Measurements from ENCODE around the gene CEL. TPM values are rescaled to one million over a fixed set of nuclear protein-coding genes. Genes with fewer than 3 reads are reported as not detected.
A peak's percentile ranks its signal among the peaks of the same experiment; 100 is the strongest.
"Not testable (repeated sequence)": the region's sequence is repeated elsewhere in the genome, so short reads cannot be mapped to it uniquely, and the experiment has no call there.

CEL gene
- total RNA-seq, 2 experiments from 2014 or later, result 1.4 to 2.3 TPM

GRCh38 chr9:133061019-133061763 is 590 bp upstream of the CEL start:
- not testable (repeated sequence) for H3K27me3 Mint-ChIP-seq; H3K36me3 Mint-ChIP-seq; DNase-seq; H3K9me3 Mint-ChIP-seq; ATAC-seq (ENCODE audit: low read depth)
- POLR2A ChIA-PET, result interaction anchor here (1.0 to 5.2 kb wide), 2 partner anchors 29 to 83 kb away, joined by 5 to 41 read pairs; partner anchors contain the start of gene GTF3C5
- Mint-ChIP-seq H3K4me3 (peak overlapping the region; percentile 35), H3K27ac (peak overlapping the region; percentile 55), H3K4me1 (peaks cover 41% of the 10 kb centered on the region)

GRCh38 chr9:133062569-133062968 is 788 bp downstream of the CEL start:
- H3K27me3 Mint-ChIP-seq; H3K36me3 Mint-ChIP-seq; H3K4me3 Mint-ChIP-seq; H3K9me3 Mint-ChIP-seq; ATAC-seq (ENCODE audit: low read depth); DNase-seq; H3K27ac Mint-ChIP-seq; POLR2A ChIA-PET: not testable (repeated sequence)
- peaks cover 33% of the 10 kb centered on the region for H3K4me1 Mint-ChIP-seq

GRCh38 chr9:133063159-133063499 is 1.3 kb downstream of the CEL start:
- POLR2A ChIA-PET, result interaction anchor here (1.7 kb wide), 1 partner anchor 32 kb away, joined by 7 read pairs; the partner anchor contains the start of gene GTF3C5
- no peak for ATAC-seq (ENCODE audit: low read depth)
- no peak for DNase-seq
- H3K9me3 Mint-ChIP-seq, result no peaks in the 10 kb centered on the region
- no peak overlapping the region for H3K27ac Mint-ChIP-seq
- no peaks in the 10 kb centered on the region for H3K27me3 Mint-ChIP-seq
- H3K4me1 Mint-ChIP-seq, result peaks cover 28% of the 10 kb centered on the region
- H3K36me3 Mint-ChIP-seq, result peaks cover 3% of the 10 kb centered on the region
- H3K4me3 Mint-ChIP-seq, result no peak overlapping the region

GRCh38 chr9:133063500-133064231 is 1.9 kb downstream of the CEL start:
- H3K4me1 Mint-ChIP-seq, result peaks cover 22% of the 10 kb centered on the region
- no peak overlapping the region for H3K4me3 Mint-ChIP-seq
- H3K9me3 Mint-ChIP-seq, result no peaks in the 10 kb centered on the region
- no peak for DNase-seq
- ATAC-seq (ENCODE audit: low read depth), result no peak
- H3K27me3 Mint-ChIP-seq, result no peaks in the 10 kb centered on the region
- H3K27ac Mint-ChIP-seq, result no peak overlapping the region
- no peaks in the 10 kb centered on the region for H3K36me3 Mint-ChIP-seq
- POLR2A ChIA-PET, result interaction anchor here (0.5 to 1.7 kb wide), 2 partner anchors 33 to 63 kb away, joined by 3 to 7 read pairs; partner anchors contain the start of gene GTF3C5

GRCh38 chr9:133064241-133065069 is 2.7 kb downstream of the CEL start:
- H3K36me3 Mint-ChIP-seq, result no peaks in the 10 kb centered on the region
- POLR2A ChIA-PET, result interaction anchor here (0.5 to 1.7 kb wide), 2 partner anchors 34 to 62 kb away, joined by 3 to 7 read pairs; partner anchors contain the start of gene GTF3C5

GRCh38 chr9:133065070-133065388 is 3.2 kb downstream of the CEL start:
- POLR2A ChIA-PET, result no interaction called here
- Mint-ChIP-seq H3K36me3 (no peaks in the 10 kb centered on the region), H3K9me3 (no peaks in the 10 kb centered on the region), H3K4me3 (no peak overlapping the region), H3K27ac (no peak overlapping the region), H3K4me1 (peaks cover 10% of the 10 kb centered on the region), H3K27me3 (no peaks in the 10 kb centered on the region)
- no peak for DNase-seq
- no peak for ATAC-seq (ENCODE audit: low read depth)

More at GRCh38 chr9:133064241-133065069, 2.7 kb downstream of the CEL start:
- Mint-ChIP-seq H3K27me3 (no peaks in the 10 kb centered on the region), H3K4me3 (no peak overlapping the region), H3K27ac (no peak overlapping the region), H3K9me3 (no peaks in the 10 kb centered on the region), H3K4me1 (peaks cover 14% of the 10 kb centered on the region)
- no peak for DNase-seq
- ATAC-seq (ENCODE audit: low read depth), result no peak

DNA sequence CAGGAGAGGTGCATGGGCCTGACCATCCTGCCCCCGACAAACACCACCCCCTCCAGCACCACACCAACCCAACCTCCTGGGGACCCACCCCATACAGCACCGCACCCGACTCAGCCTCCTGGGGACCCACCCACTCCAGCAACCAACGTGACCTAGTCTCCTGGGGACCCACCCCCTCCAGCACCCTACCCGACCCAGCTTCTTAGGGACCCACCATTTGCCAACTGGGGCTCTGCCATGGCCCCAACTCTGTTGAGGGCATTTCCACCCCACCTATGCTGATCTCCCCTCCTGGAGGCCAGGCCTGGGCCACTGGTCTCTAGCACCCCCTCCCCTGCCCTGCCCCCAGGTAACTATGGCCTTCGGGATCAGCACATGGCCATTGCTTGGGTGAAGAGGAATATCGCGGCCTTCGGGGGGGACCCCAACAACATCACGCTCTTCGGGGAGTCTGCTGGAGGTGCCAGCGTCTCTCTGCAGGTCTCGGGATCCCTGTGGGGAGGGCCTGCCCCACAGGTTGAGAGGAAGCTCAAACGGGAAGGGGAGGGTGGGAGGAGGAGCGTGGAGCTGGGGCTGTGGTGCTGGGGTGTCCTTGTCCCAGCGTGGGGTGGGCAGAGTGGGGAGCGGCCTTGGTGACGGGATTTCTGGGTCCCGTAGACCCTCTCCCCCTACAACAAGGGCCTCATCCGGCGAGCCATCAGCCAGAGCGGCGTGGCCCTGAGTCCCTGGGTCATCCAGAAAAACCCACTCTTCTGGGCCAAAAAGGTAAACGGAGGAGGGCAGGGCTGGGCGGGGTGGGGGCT is 4.6 kb downstream of the CEL start:
- POLR2A ChIA-PET, result interaction anchor here (1.0 kb wide), 1 partner anchor 37 kb away, joined by 3 read pairs; no protein-coding TSS in a partner anchor
- no peak for ATAC-seq (ENCODE audit: low read depth)

GRCh38 chr9:133067006-133067405 is 5.2 kb downstream of the CEL start:
- H3K27ac Mint-ChIP-seq, result no peak overlapping the region
- no peak for ATAC-seq (ENCODE audit: low read depth)
- POLR2A ChIA-PET, result interaction anchor here (1.0 kb wide), 1 partner anchor 38 kb away, joined by 3 read pairs; no protein-coding TSS in a partner anchor
- DNase-seq, result no peak
- H3K9me3 Mint-ChIP-seq, result no peaks in the 10 kb centered on the region
- H3K27me3 Mint-ChIP-seq, result no peaks in the 10 kb centered on the region
- peaks cover 3% of the 10 kb centered on the region for H3K36me3 Mint-ChIP-seq
- no peak overlapping the region for H3K4me3 Mint-ChIP-seq
- H3K4me1 Mint-ChIP-seq, result peaks cover 5% of the 10 kb centered on the region

More for the DNA sequence above, 4.6 kb downstream of the CEL start:
- Mint-ChIP-seq H3K27me3 (no peaks in the 10 kb centered on the region), H3K27ac (no peak overlapping the region), H3K4me1 (peaks cover 5% of the 10 kb centered on the region), H3K9me3 (no peaks in the 10 kb centered on the region), H3K4me3 (no peak overlapping the region), H3K36me3 (no peaks in the 10 kb centered on the region)
- no peak for DNase-seq

DNA sequence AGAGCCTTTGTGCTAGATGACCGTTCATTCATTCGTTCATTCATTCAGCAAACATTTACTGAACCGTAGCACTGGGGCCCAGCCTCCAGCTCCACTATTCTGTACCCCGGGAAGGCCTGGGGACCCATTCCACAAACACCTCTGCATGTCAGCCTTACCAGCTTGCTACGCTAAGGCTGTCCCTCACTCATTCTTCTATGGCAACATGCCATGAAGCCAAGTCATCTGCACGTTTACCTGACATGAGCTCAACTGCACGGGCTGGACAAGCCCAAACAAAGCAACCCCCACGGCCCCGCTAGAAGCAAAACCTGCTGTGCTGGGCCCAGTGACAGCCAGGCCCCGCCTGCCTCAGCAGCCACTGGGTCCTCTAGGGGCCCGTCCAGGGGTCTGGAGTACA is 6.0 kb downstream of the CEL start:
- Mint-ChIP-seq H3K27ac (no peak overlapping the region), H3K9me3 (no peaks in the 10 kb centered on the region), H3K4me1 (peaks cover 3% of the 10 kb centered on the region), H3K4me3 (no peak overlapping the region), H3K36me3 (peaks cover 3% of the 10 kb centered on the region), H3K27me3 (peaks cover 2% of the 10 kb centered on the region)
- DNase-seq (no peak), ATAC-seq (ENCODE audit: low read depth) (no peak)
- POLR2A ChIA-PET, result no interaction called here

- ATAC-seq (ENCODE audit: low read depth); H3K27me3 Mint-ChIP-seq; DNase-seq; H3K4me3 Mint-ChIP-seq; H3K9me3 Mint-ChIP-seq; H3K27ac Mint-ChIP-seq; POLR2A ChIA-PET; H3K36me3 Mint-ChIP-seq; H3K4me1 Mint-ChIP-seq: not testable (repeated sequence)
Observed at GRCh38 chr9:133068431-133068830, 6.7 kb downstream of the CEL start.

DNA sequence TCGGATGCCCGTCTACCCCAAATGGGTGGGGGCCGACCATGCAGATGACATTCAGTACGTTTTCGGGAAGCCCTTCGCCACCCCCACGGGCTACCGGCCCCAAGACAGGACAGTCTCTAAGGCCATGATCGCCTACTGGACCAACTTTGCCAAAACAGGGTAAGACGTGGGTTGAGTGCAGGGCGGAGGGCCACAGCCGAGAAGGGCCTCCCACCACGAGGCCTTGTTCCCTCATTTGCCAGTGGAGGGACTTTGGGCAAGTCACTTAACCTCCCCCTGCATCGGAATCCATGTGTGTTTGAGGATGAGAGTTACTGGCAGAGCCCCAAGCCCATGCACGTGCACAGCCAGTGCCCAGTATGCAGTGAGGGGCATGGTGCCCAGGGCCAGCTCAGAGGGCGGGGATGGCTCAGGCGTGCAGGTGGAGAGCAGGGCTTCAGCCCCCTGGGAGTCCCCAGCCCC is 8.8 kb downstream of the CEL start:
- H3K4me3 Mint-ChIP-seq; H3K27ac Mint-ChIP-seq; H3K36me3 Mint-ChIP-seq; H3K9me3 Mint-ChIP-seq; ATAC-seq (ENCODE audit: low read depth); DNase-seq; H3K4me1 Mint-ChIP-seq; POLR2A ChIA-PET; H3K27me3 Mint-ChIP-seq: not testable (repeated sequence)

GRCh38 chr9:133070985-133071384 is 9.2 kb downstream of the CEL start:
- H3K9me3 Mint-ChIP-seq; H3K4me3 Mint-ChIP-seq; H3K27ac Mint-ChIP-seq; H3K36me3 Mint-ChIP-seq; H3K4me1 Mint-ChIP-seq; ATAC-seq (ENCODE audit: low read depth); POLR2A ChIA-PET; H3K27me3 Mint-ChIP-seq; DNase-seq: not testable (repeated sequence)

Data from activated naive CD8-positive, alpha-beta T cell treated with anti-CD3 and anti-CD28 coated beads, Interleukin-2, amount 10 ng/mL, durations not matched to agents 7 days and 5 days (primary cell).